Colonic mucosa (tissue), 4 donors: Measurements from ENCODE around the gene JAG2. TPM values are rescaled to one million over a fixed set of nuclear protein-coding genes. Genes with fewer than 3 reads are reported as not detected.

Experiments used
- DNase-seq: peaks from one replicate; pipeline ENCODE4 v3.0.0-alpha.2; 2020
- H3K27ac ChIP-seq: fragments of 200-600 bp; one replicate; pipeline ENCODE4 v1.8.0; 2021
- H3K27me3 ChIP-seq: fragments of 200-600 bp; one replicate; pipeline ENCODE4 v1.8.0; 2021
- H3K36me3 ChIP-seq: fragments of 200-600 bp; one replicate; pipeline ENCODE4 v1.8.0; 2021
- H3K4me1 ChIP-seq: fragments of 200-600 bp; one replicate; pipeline ENCODE4 v1.8.0; 2021; ENCODE audit warnings: mild to moderate bottlenecking
- H3K4me3 ChIP-seq: fragments of 200-600 bp; one replicate; pipeline ENCODE4 v1.8.0; 2021
- H3K9ac ChIP-seq, 2 donors: one replicate each; pipeline ENCODE4 v1.7.0; 2013; ENCODE audit warnings: control low read depth in 2 of 2, low read depth in 2 of 2, low read length in 2 of 2
- H3K9me3 ChIP-seq: fragments of 200-600 bp; one replicate; pipeline ENCODE4 v1.8.0; 2021
- CTCF ChIP-seq: fragments of 200-600 bp; IDR thresholded peaks from one replicate; pipeline ENCODE4 v1.8.0; 2022; ENCODE audit warnings: antibody characterized with exemption, mild to moderate bottlenecking
- intact Hi-C: fragments of 100-400 bp; cut with DNase I; formaldehyde crosslinking; loops from one replicate; pipeline ENCODE4 v1.14.1; 2022
- total RNA-seq, 2 donors: library from RNA; stranded (reverse); fragmentation: NEBNext Ultra II Directional in 1 of 2; extraction: Animal tissue kit (Norgen Biotek cat#: 25700) in 1 of 2; gene quantifications; one replicate each; pipeline ENCODE4 v1.2.1, GENCODE V29; 2021
- donor health status: healthy.
- donor health status: DM: no; HTN: no; CAD: no.
- donor health status: DM: no; HTN: no; CAD: no.

The JAG2 gene
- total RNA-seq, 2 donors from 2014 or later, result 8.2 to 11.0 TPM

- no peak overlapping the region for H3K4me3 ChIP-seq
- no peaks in the 10 kb centered on the region for H3K9me3 ChIP-seq
- H3K27ac ChIP-seq, result no peak overlapping the region
These were observed 41.1 kb upstream of the JAG2 start for GRCh38 chr14:105209646-105210045.

GRCh38 chr14:105209091-105209490, 40.5 kb upstream of the JAG2 start:
- intact Hi-C loops, result loop anchor here (10.0 kb wide), 1 partner anchor 316 kb away; the partner anchor contains the start of gene TMEM121
- H3K27ac ChIP-seq, result no peak overlapping the region
- DNase-seq, result no peak
- no peaks in the 10 kb centered on the region for H3K9me3 ChIP-seq
- H3K36me3 ChIP-seq, result no peaks in the 10 kb centered on the region
- no peaks in the 10 kb centered on the region for H3K27me3 ChIP-seq
- no peak for TF ChIP-seq CTCF
- peaks cover 5% of the 10 kb centered on the region for H3K4me1 ChIP-seq
- no peak overlapping the region for H3K4me3 ChIP-seq
- no peak overlapping the region for H3K9ac ChIP-seq

More at GRCh38 chr14:105209646-105210045, 41.1 kb upstream of the JAG2 start:
- DNase-seq, result no peak
- no peaks in the 10 kb centered on the region for H3K27me3 ChIP-seq
- intact Hi-C loops, result loop anchor here (10.0 kb wide), 1 partner anchor 315 kb away; the partner anchor contains the start of gene TMEM121
- H3K36me3 ChIP-seq, result no peaks in the 10 kb centered on the region
- TF ChIP-seq CTCF, result no peak
- no peak overlapping the region for H3K9ac ChIP-seq
- peaks cover 4% of the 10 kb centered on the region for H3K4me1 ChIP-seq

- intact Hi-C loops, result loop anchor here (10.0 kb wide), 1 partner anchor 316 kb away; the partner anchor contains the start of gene TMEM121
- Histone ChIP-seq H3K36me3 (no peaks in the 10 kb centered on the region), H3K27ac (no peak overlapping the region), H3K9ac (no peak overlapping the region), H3K9me3 (no peaks in the 10 kb centered on the region), H3K4me3 (no peak overlapping the region), H3K27me3 (no peaks in the 10 kb centered on the region), H3K4me1 (peaks cover 5% of the 10 kb centered on the region)
- TF ChIP-seq CTCF, result no peak
- DNase-seq, result no peak
These were observed 40.1 kb upstream of the JAG2 start for GRCh38 chr14:105208738-105209075.

GRCh38 chr14:105207996-105208737, 39.6 kb upstream of the JAG2 start:
- Histone ChIP-seq H3K4me1 (peaks cover 5% of the 10 kb centered on the region), H3K9ac (no peak overlapping the region), H3K27me3 (no peaks in the 10 kb centered on the region), H3K4me3 (no peak overlapping the region), H3K27ac (no peak overlapping the region), H3K9me3 (no peaks in the 10 kb centered on the region), H3K36me3 (no peaks in the 10 kb centered on the region)
- DNase-seq, result no peak
- no peak for TF ChIP-seq CTCF
- intact Hi-C loops, result loop anchor here (10.0 kb wide), 1 partner anchor 317 kb away; the partner anchor contains the start of gene TMEM121

GRCh38 chr14:105207460-105207901, 38.9 kb upstream of the JAG2 start:
- no peak for TF ChIP-seq CTCF
- Histone ChIP-seq H3K27ac (no peak overlapping the region), H3K9ac (no peak overlapping the region), H3K36me3 (no peaks in the 10 kb centered on the region), H3K4me1 (peaks cover 5% of the 10 kb centered on the region), H3K4me3 (no peak overlapping the region), H3K9me3 (no peaks in the 10 kb centered on the region), H3K27me3 (no peaks in the 10 kb centered on the region)
- no peak for DNase-seq
- intact Hi-C loops, result loop anchor here (10.0 kb wide), 1 partner anchor 317 kb away; the partner anchor contains the start of gene TMEM121
